Measurements from ENCODE around the gene RPL36AL. TPM values are rescaled to one million over a fixed set of nuclear protein-coding genes. Genes with fewer than 3 reads are reported as not detected.

The RPL36AL gene
- total RNA-seq, 1 experiment from 2014 or later, result 434 TPM

DNA sequence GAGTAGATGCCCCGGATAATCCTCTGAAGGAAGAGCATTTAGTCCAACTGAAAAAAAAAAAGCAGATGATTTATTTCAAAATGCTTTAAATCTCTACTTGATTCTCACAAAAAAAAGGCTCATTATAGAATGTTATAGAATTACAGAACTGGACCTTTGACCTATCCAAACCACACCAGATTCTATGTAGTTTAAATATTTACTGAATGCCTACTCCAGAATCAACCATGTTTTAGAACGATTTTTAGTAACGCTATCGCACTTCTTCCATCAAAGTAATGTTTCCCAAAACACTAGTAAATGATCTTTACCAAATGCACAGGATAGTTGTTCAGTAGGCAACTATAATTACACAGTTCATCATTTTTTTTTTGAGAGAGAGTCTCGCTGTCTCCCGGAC is 36.8 kb downstream of the RPL36AL start:
- no peak for DNase-seq (ENCODE audit: extremely low read depth, low read depth)

DNA sequence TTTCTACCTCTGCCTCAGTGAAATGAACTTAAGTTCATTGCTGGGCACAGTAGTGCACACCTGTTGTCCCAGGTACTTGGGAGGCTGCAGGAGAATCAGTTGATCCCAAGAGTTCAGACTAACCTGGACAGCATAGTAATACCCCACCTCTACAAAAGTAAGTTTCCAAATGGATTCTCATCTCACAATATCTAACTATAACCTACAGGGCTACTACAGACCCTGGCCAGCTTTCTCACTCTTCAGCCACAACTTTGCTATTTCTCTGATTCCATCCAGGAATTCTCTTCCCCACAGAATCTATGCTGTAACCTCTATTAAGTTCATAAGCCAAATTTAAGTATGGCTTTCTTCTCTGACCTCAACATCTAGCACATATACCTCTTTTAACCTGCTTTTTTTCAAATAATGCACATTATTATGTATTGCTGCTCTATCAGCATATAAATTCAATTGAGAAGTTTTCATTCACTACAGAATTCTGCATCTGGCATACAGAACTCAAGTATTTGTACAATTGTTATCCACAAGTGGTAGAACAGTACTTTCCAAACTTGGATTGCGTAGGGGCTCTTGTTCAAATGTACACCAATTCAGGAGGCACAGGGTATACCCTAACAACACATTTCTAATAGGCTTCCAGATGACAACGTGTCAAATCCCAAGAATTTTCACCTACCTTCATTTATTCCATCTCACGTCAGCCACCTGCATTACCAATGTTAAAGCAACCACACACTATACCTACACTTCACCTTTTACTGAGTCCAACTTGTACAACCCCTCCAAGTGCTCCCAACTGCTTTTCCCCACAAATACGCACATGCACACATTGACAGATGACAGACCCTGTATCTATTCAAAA is 38.1 kb downstream of the RPL36AL start:
- no peak for DNase-seq (ENCODE audit: extremely low read depth, low read depth)

DNA sequence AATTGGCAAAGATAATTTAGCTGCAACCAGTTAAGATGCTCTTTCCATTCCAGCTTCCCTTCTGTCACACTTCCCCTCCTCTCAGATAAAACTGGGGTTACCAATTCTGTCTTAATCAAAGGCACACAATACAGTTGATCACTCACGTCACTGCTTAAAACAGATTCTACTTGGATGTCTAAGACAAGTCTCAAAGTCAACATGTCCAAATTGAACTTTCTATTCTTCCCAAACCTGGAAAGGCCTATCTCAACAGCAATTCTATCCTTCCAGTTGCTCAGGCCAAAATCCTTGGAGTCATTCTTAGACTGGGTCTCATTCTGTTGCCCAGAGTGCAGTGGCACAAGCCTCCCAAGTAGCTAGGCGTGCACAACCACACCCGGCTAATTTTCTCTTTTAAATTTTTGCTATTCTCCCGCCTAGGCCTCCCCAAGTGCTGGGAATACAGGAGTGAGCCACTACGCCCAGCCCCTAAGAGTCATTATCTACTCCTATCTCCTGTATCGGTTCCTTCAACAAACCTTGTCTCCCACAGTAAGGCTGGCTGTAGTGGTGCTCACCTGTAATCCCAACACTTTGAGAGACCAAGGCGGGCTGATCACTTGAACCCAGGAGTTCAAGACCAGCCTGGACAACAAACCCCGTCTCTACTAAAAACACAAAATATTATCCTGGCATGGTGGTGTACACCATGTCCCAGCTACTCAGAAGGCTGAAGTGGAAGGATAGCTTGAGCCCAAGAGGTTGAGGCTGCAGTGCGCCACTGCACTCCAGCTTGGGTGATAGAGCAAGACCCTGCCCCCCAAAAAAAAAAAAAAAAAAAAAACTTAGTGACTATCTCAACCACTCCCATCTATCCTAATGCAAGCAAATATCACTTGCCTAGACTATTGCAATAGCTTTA is 39.0 kb downstream of the RPL36AL start:
- DNase-seq (ENCODE audit: extremely low read depth, low read depth), result no peak

DNA sequence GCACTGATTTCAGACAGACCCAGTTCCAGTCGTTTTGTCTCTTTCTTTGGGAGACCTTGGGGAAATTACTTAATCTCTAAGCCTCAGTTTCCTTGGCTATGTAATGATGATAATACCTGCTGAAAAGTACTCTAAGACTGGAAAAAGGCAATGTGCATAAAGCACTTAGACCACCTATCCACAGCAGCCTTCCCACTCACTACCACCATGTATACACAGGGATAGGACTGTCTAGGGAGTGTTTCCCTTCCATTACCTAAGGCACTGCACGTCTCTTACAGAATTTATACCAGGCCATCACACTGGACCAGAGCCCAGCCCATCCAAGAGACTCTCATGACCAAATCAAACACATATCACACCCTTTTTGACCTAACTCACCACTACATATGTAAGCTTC is 40.6 kb downstream of the RPL36AL start:
- DNase-seq (ENCODE audit: extremely low read depth, low read depth), result no peak

DNA sequence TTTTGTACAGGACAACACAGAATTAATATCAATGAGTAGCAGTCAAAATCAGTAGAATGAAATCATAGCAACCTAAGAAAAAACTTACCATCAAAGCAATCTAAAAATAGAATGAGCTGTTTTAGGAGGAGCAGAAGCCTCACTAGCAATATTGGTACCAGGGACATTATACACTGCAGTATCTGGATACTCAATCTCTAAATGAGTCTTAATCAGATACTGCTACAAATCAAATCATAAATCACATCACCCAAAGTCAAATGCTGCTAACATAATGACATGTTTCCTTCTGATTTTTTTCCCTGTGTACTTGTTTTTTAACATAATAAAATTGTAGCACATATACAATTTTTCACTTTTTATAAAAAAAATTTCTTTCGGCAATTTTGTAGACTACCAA is 42.3 kb downstream of the RPL36AL start:
- DNase-seq (ENCODE audit: extremely low read depth, low read depth), result no peak

DNA sequence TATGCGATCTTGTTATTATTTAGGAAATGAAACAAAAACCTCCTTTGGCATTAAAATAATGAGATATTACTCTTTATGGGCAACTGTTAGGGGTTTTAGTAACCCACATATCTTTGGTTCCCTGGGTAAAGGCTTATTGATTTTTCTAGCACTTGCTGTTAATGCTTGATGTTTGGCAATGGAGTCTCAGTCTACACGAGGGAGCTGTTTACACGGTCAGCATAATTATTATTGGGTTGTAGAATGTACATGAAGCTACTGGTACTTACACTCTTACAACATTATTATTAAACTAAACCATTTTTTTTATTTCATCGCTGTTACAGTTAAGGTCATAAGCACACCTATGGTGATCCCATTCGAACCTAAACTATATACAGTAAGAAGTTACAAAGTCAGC is 46.4 kb downstream of the RPL36AL start:
- DNase-seq (ENCODE audit: extremely low read depth, low read depth), result no peak

DNA sequence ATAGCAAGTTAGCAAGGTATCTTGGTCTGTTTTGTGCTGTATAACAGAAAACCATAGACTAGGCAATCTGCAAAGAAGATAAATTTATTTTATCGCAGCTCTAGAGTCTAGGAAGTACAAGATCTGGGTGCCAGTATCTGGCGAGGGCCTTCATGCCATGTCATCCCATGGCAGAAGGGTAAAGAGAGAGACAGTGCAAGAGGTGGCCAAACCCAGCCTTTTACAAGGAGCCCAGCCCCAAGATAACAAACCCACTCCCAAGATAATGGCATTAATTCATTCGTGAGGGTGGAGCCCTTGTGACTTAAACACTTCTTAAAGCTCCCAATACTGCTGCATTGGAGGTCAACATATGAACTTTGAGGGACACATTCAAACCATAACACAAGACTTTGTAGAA is 51.1 kb downstream of the RPL36AL start:
- DNase-seq (ENCODE audit: extremely low read depth, low read depth), result no peak

Small RNA genes lying within 50 kb of the gene (small RNA-seq; reads per million reads assigned to genes)
- gene AL139099.3 (0 reads per million in 2 experiments), gene AL139099.4 (0 reads per million in 2 experiments), gene RF00019 (0 reads per million in 2 experiments)

Other genes with a start within 250 kb of the RPL36AL start
- gene RPS29, start 34.2 kb downstream of the RPL36AL start, total RNA-seq (2014; rRNA removed; shearing (Covaris generic)), result 4,587 and 5,130 TPM in 2 replicates
- 42.7 and 51.9 TPM in 2 replicates for gene LRR1, start 21.7 kb downstream of the RPL36AL start, total RNA-seq (2014; rRNA removed; shearing (Covaris generic))
- 49.5 and 52.8 TPM in 2 replicates for gene MGAT2, start 173 bp upstream of the RPL36AL start, total RNA-seq (2014; rRNA removed; shearing (Covaris generic))
- 15.9 and 16.2 TPM in 2 replicates for gene DNAAF2, start 14.6 kb upstream of the RPL36AL start, total RNA-seq (2014; rRNA removed; shearing (Covaris generic))
- gene POLE2, start 67.6 kb upstream of the RPL36AL start, total RNA-seq (2014; rRNA removed; shearing (Covaris generic)), result 15.2 and 16.2 TPM in 2 replicates
- gene KLHDC1, start 72.5 kb upstream of the RPL36AL start, total RNA-seq (2014; rRNA removed; shearing (Covaris generic)), result 0.47 and 0.69 TPM in 2 replicates
- 62.1 and 83.0 TPM in 2 replicates for gene KLHDC2, start 147.5 kb upstream of the RPL36AL start, total RNA-seq (2014; rRNA removed; shearing (Covaris generic))
- 61.1 and 73.4 TPM in 2 replicates for gene NEMF, start 232.2 kb upstream of the RPL36AL start, total RNA-seq (2014; rRNA removed; shearing (Covaris generic))

Data from NCI-H460 (cell line).